DOHH2 (cell line): ENCODE results near the gene GARNL3.

Source experiments
- CTCF ChIP-seq: fragments of 200-600 bp; sonication (generic); IDR thresholded peaks from one replicate; pipeline ENCODE4 v1.5.1; 2014; ENCODE audit warnings: antibody characterized with exemption, mild to moderate bottlenecking, low read depth, low read length; ENCODE audit not compliant: poor library complexity, severe bottlenecking
- EZH2phosphoT487 ChIP-seq: fragments of 200-600 bp; sonication (generic); IDR thresholded peaks from 2 replicates; pipeline ENCODE4 v1.6.1; 2017; ENCODE audit warnings: borderline replicate concordance, mild to moderate bottlenecking, antibody characterized with exemption, low read length, moderate library complexity, mixed read lengths

- TF ChIP-seq CTCF = no peak
- no peak for TF ChIP-seq EZH2phosphoT487
These were observed 31.6 kb upstream of the GARNL3 start for GRCh38 chr9:127232833-127233549.
